NOMO-1 treated with DMSO at 0.1 percent for 48 hours (cell line): ENCODE measurements around the gene ZNF554.
"Not testable (repeated sequence)": the region's sequence is repeated elsewhere in the genome, so short reads cannot be mapped to it uniquely, and the experiment has no call there.

Experiments used
- DNase-seq: peaks from one replicate; lab custom pipeline; 2025; ENCODE audit not compliant: unreplicated experiment; lab: John Stamatoyannopoulos, UW

Gene ZNF554

DNA sequence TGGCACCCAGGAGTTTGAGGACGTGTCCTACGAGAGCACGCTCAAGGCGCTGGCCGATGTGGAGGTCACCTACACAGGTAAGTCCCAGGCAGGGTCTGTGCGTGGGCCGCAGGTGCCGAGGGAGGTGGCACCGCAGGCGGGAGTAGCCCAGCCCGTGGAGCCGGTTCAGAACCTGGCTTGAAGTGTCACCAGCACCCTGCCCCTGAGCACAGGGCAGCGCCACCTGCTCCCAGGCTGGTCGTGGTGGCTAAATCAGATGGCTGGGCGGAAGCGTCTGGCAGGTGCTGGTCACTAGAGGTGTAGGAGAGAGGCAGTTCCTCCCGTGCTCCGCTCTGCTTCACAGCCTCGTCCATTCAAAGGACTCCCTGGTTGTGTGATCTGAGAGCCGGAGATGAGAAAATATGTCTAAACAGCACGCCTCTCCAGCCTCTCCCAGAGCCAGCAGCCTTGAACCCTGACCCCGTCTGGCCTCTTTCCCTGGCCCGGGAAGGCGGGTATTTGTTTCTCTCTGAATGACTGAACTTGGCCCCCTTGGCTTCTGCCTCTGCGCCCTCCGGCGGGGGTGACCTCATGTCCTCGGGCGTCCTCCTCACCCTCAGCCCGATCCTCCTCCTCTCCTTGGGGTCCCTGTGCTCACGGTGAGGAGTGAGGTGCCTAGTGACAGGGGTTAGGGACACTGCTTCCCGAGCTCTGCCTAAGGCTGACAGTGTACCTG is 29.0 kb upstream of the ZNF554 start:
- DNase-seq = no peak

GRCh38 chr19:2791440-2791839 is 28.2 kb upstream of the ZNF554 start:
- no peak for DNase-seq

- no peak for DNase-seq
Observed at GRCh38 chr19:2791876-2792275, 27.8 kb upstream of the ZNF554 start.

DNA sequence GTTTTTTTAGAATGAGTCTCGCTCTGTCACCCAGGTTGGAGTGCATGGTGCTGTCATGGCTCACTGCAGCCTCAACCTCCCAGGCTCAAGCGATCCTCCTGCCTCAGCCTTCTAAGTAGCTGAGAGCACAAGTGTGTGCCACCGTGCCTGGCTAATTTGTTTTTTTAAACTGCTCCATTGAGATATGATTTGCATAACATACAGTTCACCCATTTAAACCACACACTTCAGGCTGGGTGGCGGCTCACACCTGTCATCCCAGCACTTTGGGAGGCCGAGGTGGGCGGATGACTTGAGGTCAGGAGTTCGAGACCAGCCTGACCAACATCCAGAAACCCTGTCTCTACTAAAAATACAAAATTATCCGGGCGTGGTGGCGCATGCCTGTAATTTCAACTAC is 27.0 kb upstream of the ZNF554 start:
- DNase-seq = not testable (repeated sequence)

DNA sequence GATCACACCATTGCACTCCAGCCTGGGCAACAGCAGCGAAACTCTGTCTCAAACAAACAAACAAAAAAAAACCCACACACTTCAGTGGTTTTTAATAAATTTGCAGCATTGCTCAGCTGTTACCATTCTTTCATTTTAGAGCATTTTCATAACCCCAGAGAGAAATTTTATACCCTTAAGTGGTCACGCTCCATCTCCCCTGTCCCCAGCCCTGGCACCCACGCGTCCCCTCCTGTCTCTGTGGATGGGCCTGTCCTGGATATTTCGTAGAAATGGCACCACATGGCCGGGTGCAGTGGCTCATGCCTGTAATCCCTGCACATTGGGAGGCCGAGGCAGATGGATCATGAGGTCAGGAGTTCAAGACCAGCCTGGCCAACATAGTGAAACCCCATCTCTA is 26.5 kb upstream of the ZNF554 start:
- no peak for DNase-seq

- no peak for DNase-seq
Observed at GRCh38 chr19:2793577-2793976, 26.1 kb upstream of the ZNF554 start.

GRCh38 chr19:2795827-2796658 is 23.6 kb upstream of the ZNF554 start:
- DNase-seq = no peak

GRCh38 chr19:2796659-2797266 is 22.9 kb upstream of the ZNF554 start:
- no peak for DNase-seq

DNA sequence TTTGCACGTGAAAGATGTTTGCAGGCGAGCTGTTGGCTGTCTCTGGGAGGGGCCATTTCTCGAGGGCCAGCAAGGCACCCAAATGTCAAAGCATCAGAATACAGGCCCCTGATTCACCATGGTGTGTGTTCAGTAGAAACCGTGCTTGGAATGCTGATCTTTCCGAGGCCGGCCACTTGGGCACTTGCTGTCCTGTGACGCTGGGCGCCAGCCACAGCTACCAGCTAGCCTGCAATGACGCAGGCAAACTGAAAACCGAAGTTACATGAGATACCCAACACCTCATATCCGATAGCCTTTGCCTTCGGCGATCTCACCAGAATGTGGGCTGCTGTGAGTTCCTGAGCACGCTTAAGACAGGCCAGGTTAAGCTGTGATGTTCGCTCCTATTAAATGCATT is 22.4 kb upstream of the ZNF554 start:
- no peak for DNase-seq

GRCh38 chr19:2798158-2798685 is 21.4 kb upstream of the ZNF554 start:
- no peak for DNase-seq

DNA sequence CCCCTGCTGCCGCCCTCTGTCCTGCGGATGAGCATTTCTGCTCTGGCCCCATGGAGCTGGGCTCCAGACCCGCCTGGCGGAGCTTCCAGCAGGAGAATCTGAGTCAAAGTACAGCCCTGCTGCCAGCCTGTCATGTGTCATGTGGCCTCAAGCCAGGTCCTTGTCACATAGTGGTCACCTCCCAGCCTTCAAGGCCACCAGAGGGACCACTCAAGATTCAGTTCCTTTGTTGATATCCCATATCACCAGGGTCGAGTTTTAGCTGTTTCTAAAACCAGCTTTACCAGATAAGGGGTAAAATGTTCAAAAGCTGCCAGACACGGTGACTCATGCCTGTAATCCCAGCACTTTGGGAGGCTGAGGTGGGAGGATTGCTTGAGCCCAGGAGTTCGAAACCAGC is 20.9 kb upstream of the ZNF554 start:
- no peak for DNase-seq

GRCh38 chr19:2799273-2800020 is 20.2 kb upstream of the ZNF554 start:
- no peak for DNase-seq

- no peak for DNase-seq
Observed at GRCh38 chr19:2800506-2800905, 19.2 kb upstream of the ZNF554 start.

DNA sequence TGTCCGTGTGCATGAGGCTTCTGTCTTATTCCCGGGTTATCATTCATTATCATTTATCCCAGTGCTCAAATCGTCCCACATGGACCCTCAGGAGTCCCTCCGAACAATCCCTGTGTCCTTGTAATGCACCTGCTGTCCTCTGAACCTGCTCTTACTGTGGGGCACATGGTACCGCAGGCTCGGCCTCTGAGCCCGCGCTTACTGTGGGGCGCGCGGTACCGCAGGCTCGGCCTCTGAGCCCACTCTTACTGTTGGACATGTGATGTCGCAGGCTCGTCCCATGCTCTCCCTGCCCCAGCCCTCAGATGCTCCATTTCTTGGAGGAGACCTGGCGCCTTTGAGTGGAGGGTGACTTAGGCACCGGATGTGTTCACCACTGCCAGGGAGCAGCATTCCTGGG is 16.8 kb upstream of the ZNF554 start:
- DNase-seq = no peak

GRCh38 chr19:2803486-2804155 is 16.0 kb upstream of the ZNF554 start:
- DNase-seq = no peak

- DNase-seq = no peak
Observed at GRCh38 chr19:2804156-2805004, 15.3 kb upstream of the ZNF554 start.

GRCh38 chr19:2805261-2805900 is 14.3 kb upstream of the ZNF554 start:
- DNase-seq = no peak

DNA sequence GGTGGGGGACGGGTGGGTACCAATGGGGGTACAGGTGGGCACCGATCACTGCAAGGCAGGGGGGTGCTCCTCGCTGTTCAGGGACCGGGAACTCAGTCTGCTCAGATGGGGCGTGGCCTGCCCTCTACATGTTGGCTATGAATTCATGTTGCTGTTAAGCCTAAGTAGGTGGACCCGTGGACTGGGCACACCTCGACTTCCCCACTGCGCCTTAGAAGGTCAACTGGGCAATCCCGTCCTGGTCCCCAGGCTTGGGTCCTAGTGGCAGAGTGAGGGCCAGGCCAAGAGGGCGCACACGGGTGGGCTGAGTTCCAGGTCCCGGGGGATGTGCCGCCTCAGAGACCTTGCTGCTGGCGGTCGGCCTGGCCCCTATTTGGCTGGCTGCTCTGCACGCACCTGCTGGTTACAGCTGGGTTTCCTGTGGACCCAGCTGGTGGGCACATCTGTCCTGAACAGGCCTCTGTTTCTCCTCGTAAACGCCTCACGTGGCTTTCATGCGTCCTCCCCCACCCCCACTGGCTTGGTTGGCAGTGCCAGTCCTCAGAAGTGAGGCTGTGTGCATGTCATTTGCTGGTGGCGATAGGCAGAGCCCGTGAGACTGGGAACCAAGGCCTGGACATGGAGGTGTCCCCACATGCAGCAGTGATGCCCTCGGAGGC is 13.5 kb upstream of the ZNF554 start:
- DNase-seq = no peak
